Measurements from ENCODE around the gene MFAP1.

GRCh38 chr15:43828061-43828657, 3.7 kb upstream of the MFAP1 start:
- TF ChIP-seq CTCF (IDR thresholded peaks at IDR 0.05) (no peak), POLR2A (IDR thresholded peaks at IDR 0.05) (no peak)
